SKM-1 treated with dmso at 0.1 percent for 144 hours (cell line): ENCODE data around the gene PLXNB2.

Source experiments
- DNase-seq: peaks from one replicate; lab custom pipeline; 2025; ENCODE audit not compliant: unreplicated experiment; lab: John Stamatoyannopoulos, UW

The PLXNB2 gene

DNA sequence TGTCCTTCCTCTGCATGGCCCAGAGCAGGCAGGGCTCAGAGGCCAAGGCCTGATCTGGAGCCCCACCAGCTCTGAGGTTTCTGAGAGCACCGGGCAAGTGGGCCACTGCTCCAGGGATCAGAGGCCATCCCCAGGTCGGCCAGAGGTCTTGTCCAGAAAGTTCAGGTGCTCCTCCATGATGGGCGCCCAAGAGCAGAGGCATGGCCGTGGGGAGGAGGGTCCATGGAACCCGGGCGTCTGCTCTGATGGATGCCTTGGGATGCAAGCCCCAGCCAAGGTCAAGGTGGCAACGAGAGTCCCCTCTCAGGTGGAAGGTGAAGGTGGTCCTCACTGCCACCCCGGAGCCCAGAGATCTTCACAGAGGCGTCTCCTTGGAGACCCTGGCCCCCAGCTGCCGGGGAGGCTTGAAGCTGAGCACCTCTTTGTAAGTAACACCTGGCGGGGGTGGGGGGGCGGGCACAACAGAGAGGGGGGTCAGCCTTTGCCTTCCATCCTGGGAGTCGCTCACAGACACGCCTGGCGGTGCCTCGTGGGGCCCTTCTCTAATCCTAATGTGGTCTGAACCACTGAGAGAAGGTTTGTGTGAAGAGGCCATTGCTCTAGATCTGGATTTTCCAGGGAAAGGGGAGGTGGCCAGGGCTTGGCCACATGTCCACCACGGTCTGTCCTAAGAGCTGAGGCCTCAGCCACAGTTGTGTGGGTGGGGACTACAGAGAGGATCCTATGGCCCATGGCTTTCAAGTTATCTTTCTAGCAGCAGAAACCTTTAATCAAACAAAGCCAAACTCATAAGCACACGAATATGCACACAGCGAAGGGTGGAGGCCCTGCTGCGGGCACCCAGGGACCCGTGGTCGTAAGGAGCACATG is 54.2 kb downstream of the PLXNB2 start:
- DNase-seq = no peak

DNA sequence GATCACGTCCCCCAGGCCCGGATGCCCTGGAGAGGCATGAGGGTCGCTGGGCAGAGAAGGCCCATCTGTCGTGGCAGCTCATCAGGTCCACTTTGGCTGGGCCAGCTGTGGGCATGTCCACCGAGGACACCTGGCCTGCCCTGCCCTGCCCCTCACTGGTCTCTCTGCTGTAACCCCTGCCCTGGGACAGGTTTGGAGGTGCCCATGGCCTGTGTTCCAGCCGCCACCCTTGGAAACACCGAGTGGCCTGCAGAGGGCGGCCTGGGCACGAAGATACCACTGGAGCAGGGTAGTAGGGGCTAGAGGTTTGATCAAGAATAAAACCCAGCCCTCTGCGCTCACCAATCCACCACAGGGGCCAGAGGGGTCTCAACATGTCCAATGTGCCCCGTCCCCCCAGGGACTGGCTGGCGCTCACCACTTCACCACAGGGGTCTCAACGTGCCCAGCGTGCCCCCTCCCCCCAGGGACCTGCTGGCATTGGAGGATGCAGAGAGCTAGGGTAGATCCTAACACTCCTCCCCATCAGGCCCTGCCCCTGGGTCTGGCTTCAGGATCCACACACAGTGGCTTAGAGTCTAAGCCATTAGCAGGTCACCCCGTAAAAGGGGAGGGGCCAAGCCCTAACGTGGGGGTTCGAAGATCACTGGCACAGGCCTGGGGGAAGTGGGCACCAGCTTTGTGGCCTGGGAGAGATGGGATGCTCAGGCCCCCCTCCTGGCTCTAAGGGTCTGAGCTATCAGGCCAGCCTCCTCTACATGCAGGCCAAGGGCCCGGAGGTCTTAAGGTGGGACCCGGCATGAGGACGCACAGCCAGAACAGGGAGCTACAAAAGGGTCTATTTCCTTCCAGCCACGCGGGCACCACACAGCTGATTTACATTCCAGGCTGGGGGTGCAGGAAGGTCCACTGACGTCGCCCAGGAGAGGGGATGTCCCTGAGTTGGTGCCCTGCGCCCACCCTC is 55.1 kb downstream of the PLXNB2 start:
- peak; percentile 56 for DNase-seq

DNA sequence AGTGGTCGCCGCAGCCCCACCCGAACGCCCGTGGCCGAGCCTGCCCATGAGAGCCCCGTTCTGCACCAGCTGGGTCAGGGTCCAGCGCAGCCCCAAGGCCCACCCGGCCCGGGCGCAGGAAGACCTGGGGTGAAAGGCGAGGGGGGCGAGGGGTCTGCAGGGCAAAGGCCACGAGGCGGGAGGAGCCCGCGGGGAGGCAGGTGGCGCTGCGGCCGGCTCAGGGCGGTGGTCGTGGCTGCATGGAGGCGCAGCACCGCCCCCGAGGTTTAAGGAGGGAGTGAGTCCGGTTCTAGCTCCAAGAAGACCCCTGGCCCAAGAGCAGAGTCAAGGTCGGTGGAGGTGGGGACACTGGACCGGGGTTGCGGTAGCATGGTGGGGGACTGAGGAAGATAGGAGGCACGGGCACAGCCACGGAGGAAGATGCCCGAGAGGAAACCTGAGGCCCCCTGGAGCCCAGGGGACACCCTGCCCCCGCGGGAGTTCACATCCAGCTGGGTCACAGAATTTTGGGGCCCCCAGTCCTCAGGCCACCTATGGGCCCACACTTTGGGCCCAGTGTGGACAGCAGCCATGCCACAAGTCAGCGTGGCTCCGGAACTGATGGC is 55.9 kb downstream of the PLXNB2 start:
- no peak for DNase-seq

DNA sequence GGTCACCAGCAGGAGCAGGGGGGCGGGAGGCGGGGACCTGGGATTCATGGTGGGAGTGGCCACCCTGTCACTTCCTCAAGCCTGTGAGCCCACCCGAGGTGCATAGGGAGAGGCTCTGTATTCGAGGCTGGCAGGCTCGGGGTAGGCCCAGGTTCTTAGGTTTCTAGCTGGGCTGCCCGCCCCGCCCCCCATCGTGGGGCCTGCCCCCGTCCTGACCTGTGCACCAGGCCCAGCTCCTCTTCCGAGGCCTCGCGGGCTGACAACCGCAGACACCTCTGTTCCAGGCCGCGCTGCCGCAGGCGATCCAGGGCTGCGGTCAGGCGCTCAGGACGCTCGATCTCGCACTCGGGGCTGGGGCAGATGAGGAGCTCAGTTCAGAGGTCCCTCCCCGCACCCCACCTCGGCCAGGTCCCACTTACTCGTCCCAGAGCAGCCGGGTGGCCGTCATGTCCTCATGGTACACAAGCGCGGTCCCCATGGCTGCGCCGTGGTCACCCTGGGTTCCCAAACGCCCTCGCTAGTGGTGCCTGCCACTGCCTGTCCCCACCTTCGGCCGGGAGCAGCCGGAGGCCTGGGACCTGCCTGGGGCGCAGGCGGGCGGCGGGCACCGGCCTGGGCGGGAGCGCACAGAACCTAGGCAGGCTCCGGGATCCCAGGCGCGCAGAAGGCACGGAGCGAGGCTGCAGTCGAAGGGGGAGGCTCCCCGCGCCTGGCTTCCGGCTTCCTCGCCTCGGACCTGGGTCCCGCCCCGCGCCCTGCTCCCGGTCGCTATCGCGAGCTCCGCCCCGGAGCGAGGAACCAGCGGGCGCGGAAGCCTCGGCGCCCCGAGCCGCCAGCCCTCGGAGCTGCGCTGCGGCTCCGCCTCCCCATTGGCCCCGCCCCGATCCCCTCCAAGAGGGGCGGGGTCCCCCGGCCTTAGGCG is 56.6 kb downstream of the PLXNB2 start, which contains the start of gene HDAC10:
TSS of gene HDAC10 (minus strand) at position 711 of the 922 bp plus-strand sequence. CDS start at position 478, 233 bp downstream.
- DNase-seq = peak; percentile 73

DNA sequence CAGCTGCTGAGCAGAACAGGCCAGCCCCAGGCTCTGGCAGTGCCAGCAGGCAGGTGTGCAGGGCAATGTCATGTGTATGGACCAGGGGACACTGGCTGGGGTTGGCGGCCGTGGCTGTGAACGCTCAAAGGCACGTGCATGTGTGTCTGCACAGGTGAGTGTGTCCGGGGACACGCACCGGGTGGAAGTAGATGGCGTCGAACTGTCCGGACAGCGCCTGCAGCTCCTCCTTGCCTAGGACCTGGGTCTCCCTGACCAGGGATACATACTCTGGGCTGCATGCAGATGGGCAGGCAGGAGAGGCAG is 57.2 kb downstream of the PLXNB2 start:
- DNase-seq = no peak

DNA sequence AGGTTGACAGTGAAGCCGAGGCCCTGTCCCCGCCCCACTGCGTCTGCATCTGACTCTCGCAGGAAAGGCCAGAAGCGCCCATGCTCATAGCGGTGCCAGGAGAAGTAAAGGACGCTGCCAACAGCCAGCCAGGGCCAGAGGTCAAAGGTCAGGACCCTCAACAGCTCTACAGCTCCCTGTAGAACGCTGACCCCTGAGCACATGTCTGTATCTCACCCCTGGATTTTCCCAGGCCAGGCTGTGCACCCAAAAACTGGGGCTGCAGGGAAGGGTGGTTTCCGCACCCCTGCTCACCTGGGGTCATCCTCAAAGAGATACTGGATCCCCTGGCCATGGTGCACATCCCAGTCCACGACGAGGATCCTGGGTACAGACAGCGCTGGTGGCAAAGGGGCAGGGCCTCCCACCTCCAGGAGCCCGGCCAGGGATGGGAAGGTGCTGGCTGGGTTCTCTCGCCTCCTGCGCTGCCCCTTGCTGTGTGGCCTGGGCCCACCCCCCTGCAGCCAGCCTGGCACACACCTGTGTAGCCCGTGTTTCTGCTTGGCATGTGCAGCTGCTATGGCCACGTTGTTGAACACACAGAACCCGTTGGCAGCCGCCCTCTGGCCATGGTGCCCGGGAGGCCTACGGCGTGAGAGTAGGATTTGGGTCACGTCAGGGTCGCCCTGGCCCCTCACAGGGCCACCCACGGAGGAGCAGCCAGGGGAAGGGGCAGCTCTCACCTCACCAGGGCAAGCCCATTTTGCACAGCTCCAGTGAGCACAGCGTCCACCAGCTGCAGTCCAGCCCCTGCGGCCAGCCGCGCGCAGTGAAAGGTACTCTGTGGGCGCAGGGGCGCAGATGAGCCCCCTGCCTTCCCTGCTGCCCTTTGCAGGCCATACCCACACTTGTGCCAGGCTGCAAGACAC is 57.9 kb downstream of the PLXNB2 start:
- no peak for DNase-seq

DNA sequence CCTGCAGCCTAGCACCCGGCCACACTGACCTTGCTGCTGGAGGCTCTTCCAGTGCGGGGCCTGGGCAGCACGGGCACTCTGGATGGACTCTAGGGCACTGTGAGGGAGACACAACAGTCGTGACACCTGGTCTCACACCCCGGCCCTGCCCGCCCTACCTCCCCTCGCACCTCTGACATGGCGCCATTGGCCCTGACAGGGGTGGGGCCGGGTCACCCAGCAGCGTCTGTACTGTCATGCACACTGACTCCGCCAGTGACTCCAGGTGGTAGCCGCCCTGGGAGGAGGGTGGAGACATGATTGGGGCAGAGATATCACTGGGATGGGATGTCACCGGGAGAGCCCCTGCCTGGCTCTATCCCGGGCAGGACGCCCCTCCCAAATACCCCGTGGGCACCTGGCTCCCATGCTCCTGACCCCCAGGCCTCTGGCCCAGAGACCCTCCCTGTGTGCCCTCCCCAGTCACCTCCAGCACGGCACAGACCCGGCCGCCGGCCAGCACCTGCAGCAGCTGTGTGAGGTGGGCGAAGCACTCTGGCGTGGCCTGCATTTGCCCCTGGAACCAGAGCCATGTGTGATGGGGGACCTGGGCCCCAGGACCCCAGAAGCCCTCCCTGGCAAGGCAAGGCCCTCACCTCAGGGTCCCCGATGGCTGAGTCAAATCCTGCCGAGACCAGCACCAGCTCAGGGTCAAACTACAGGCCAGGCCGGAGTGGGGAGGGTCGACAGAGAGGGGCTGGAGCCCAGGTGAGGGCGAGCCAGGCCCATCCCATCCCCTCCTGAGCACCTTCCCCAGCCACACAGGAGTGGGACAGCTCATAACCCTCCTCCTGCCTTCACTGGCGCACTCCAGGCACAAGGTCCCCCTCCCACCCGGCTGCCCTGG is 59.0 kb downstream of the PLXNB2 start:
- no peak for DNase-seq

DNA sequence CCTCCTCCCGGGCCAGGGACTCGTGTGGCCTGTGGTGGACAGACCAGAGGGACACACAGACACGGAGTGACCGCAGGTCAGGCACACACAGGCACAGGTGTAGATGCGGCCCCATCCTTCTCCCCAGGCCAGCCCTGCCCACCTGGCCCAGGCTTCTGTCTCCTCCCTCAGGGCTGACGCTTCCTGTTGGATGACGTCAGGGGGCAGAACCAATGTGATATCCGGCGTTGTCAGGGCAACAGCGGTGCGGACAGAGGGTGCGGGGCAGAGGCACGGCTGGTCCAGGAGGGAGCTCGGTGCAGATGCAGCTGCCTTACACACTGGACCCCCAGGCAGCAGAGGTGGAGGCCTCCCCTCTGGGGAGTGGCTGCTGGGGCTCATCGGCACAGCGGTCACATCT is 59.7 kb downstream of the PLXNB2 start:
- no peak for DNase-seq

DNA sequence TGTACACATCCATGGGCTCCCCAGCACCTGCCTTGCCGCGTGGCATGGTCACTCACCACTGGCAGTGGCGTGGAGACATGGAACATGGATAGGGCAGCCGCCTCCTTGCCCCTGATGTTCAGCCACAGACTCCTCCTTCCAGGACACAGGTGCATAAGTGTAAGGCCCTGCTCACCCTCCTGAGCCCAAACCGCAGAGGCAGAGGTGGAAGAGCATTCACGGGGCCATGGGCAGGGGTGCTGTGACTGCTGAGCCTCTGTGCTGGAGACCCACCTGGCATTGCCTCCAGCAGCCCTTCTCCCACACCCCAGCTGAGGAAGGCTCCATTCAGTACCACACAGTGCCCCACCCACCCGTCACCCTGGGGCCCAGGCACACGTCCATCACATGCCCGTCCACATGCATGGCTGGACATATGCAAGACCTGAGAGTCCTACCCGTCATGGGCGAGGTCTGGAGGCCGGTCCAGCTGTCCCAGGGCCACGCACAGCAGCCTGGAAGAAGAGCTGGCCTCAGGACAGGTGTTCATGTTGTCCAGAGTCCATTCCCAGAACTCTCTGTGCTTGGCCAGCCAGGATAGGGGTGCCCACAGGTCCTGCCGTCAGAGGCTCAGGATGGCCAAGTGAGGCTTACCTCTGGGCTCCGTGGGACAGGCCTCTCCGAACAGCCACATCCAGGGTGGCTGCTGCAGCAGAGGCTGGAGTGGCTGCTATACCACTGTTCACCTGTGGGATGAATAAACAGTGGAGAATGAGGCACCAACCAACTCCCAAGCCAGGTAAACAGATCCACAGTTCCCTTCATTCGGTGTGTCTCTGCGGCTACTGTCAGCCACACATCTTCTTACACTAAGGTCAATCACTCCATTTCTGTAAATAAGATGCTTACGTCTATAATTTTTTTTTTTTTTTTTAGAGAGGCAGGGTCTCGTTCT is 60.9 kb downstream of the PLXNB2 start:
- DNase-seq = no peak

DNA sequence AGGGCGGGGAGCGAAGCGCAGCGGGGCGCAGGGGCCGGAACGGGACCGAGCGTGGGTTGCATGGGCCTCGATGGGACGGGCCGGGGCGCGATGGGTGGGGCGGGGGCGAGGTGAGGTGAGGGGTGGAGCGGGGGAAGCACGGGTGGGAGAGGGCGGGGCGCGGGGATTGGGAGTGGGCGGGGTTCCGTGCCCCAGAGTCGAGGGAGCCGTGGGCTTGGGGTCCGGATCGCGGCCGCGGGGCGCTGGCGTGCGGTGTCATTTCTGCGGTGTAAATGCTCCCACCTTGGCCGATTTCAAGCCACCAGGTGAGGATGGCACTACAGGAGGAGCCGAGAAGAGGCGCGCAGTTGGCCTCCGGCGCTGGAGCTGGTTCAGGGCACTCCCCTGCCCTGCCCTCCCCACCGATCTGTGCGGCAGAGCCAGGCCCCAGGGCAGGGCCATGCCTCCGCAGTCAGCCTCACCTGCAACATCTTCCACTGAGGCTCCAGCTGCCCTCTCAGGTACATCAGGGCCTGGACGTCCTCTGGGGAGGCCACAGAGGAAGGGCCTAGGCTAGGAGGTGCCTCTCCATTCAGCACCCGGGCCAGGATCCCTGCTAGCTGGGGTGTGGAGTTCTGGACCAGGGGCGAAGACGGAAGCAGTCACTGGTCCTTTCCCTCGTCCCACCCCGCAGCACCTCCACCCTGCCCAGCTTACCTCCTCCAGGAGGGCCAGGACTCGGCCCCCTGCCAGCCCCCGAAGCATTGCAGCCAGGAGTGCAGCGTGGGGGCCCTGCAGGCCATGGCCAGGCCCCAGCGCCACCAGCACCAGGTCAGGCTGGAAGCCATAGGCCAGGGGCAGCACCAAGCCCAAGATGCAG is 62.0 kb downstream of the PLXNB2 start:
- DNase-seq = no peak

DNA sequence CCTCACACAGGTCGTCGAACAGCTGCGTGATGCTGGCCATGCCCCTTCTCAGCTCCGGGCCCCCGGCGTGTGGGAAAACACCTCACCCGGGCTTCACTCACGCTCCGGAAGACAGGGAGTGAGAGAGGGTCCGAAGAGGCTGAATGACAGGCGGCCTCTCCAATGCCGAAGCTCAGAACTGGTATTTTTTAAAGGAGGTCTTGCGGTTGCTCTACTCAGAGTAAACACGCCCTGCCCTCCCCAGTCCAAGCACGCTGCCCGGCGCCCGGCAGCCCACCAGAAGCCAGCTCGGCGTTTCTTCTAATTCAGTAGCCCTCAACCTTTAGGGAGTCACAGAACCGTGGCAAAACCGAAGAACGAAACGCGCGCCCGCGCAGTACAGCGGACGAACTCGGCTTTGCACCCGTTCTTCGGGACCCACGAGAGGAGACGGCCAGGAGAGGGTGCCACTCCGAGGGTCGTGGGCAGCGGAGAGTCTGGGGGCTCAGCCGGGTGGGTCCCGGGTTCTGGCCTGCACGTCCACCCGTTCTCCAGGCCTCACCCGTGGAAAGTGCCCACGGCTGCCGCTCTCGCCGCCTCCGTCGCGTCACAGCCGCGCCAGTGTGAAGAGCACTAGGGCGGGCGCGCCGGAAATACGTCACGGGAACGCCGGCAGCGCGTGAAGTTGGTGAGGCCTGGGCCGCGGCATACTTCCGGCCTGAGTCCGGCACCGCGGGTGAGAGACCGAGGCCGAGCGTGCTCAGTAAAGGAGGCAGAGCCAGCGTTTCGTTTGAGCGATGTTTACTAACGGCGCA is 62.8 kb downstream of the PLXNB2 start, which contains the start of gene TUBGCP6:
TSS of gene TUBGCP6 (minus strand) at position 604 of the 794 bp plus-strand sequence. CDS start at position 40, 564 bp downstream.
- peak; percentile 88 for DNase-seq

DNA sequence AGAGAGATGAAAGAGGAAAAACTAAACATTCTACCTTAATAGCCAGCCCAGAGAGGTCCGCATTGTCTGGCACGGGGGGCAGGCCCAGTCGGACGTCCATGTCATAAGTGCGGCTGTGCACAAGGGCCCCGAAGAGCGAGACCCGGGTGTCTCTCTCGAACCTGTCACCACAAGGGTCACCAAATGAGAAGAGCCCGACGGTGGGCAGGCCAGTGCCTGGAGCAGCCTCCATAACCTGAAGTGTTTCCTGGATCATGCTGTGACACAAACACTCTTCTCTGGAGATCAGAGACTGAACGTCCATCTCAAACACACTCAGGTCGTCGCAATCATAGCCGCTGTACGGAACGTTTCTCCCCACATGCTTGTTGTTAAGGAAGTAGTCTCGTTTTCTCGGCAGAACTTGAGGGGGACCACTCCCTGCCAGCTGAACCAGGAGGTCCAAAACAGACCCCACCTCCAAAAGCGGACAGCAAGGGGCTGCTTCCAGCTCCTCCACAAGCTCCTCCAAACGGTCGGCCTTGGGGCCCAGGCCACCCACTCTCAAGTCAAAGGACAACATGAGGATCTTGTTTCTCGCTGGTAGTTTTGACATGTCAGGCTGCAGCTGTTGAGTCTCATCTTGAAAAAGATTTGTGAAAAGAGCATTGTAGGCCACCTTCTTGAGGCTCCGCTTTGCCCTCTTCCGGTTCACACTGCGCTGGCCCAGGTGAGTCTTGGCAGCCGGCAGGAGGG is 63.6 kb downstream of the PLXNB2 start:
- DNase-seq = no peak

DNA sequence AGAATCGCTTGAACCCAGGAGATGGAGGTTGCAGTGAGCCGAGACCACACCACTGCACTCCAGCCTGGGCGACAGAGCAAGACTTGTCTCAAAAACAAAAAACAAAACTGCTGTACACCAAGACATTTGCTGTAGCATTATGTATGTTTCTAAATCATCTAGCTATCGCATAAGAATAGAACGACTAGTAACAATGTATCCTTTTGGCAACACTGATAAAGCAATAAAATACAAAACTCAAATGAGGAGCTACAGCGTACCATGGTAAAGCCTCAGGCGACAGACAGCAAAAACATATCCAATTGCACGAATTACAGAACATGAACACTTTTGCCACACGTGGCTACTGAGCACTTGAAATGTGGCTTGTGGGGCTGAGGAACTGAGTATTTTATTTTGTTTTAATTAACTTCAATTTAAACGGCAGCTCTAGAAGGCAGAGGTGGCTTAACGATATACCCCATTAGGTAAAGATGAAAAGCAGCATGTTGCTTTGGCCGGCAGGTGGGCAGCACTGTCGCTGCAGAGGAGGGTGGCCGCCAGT is 65.0 kb downstream of the PLXNB2 start:
- DNase-seq = no peak

DNA sequence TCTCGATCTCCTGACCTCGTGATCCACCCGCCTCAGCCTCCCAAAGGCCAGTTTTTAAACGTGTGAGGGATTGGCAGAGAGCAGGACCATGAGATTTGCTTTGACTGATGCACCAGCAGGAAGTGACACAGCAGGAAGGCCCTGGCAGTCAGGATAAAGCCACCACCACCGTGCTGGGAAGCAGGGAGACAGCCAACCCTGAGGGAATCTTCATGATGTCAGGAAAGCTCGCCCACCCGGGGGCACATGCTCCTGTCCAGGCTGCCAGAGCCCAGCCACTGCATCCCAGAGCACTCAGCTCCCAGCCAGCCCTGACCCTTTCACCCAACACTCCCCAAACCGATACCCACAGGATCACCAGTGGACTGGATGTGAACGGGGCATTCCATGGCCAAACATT is 68.7 kb downstream of the PLXNB2 start:
- no peak for DNase-seq
